SK-N-SH (cell line): ENCODE data around the gene ANGPTL4. TPM values are rescaled to one million over a fixed set of nuclear protein-coding genes. Genes with fewer than 3 reads are reported as not detected.
"Not testable (repeated sequence)": the region's sequence is repeated elsewhere in the genome, so short reads cannot be mapped to it uniquely, and the experiment has no call there.

Source experiments
- CTCF ChIA-PET: fragments of 300-600, 350-600 bp; formaldehyde crosslinking; extraction: SDS; loops from one replicate; lab custom pipeline; 2021; lab: Yijun Ruan, JAX
- POLR2A ChIA-PET: fragments of 350-600 bp; sonication (Branson Sonifier 250); formaldehyde crosslinking; extraction: SDS; loops from one replicate; lab custom pipeline; 2020; ENCODE audit warnings: antibody characterized with exemption, inconsistent platforms; lab: Yijun Ruan, JAX
- DNase-seq: peaks from one replicate; pipeline ENCODE4 v3.0.0; 2012
- H2AFZ ChIP-seq: fragments of 200-600 bp; sonication (generic); 2 replicates; pipeline ENCODE4 v1.8.1; 2016; ENCODE audit warnings: antibody characterized with exemption, mild to moderate bottlenecking, low read depth
- H3F3A ChIP-seq: fragments of 200-600 bp; sonication (generic); replicated peaks from 2 replicates; pipeline ENCODE3; 2016; ENCODE audit warnings: antibody characterized with exemption, mild to moderate bottlenecking; ENCODE audit not compliant: insufficient read depth
- H3K27ac ChIP-seq, 2 experiments: fragments of 200-500 bp in 1 of 2; fragments of 200-600 bp in 1 of 2; sonication (Bioruptor generic) in 1 of 2; sonication (generic), shearing (Covaris generic) in 1 of 2; 2 replicates each; pipeline versions ENCODE4 v1.5.1 to v1.6.1; 2014 to 2016; ENCODE audit warnings: low read depth in 2 of 2, inconsistent platforms in 1 of 2, low read length in 1 of 2, mild to moderate bottlenecking in 1 of 2, mixed read lengths in 1 of 2
- H3K27me3 ChIP-seq: fragments of 200-600 bp; sonication (generic), shearing (Covaris generic); 2 replicates; pipeline ENCODE4 v1.6.1; 2016; ENCODE audit warnings: mixed run types; ENCODE audit not compliant: insufficient read depth
- H3K36me3 ChIP-seq, 2 experiments: fragments of 200-500 bp in 1 of 2; fragments of 200-600 bp in 1 of 2; sonication (Bioruptor generic) in 1 of 2; sonication (generic) in 1 of 2; replicated peaks in 1 of 2; 2 replicates each; pipeline versions ENCODE3 to v1.5.1; 2014 to 2016; ENCODE audit warnings: low read length in 1 of 2, mild to moderate bottlenecking in 1 of 2; ENCODE audit not compliant: insufficient read depth in 2 of 2, control insufficient read depth in 1 of 2
- H3K4me1 ChIP-seq, 2 experiments: fragments of 200-500 bp in 1 of 2; fragments of 200-600 bp in 1 of 2; sonication (Bioruptor generic) in 1 of 2; sonication (generic), shearing (Covaris generic) in 1 of 2; 2 replicates each; pipeline versions ENCODE4 v1.5.1 to v1.6.1; 2014 to 2016; ENCODE audit warnings: low read depth in 1 of 2, low read length in 1 of 2, mixed run types in 1 of 2; ENCODE audit not compliant: insufficient read depth in 2 of 2, control insufficient read depth in 1 of 2
- H3K4me2 ChIP-seq: fragments of 200-600 bp; sonication (generic), shearing (Covaris generic); 2 replicates; pipeline ENCODE4 v1.6.1; 2017; ENCODE audit warnings: mixed run types
- H3K4me3 ChIP-seq, 2 experiments: fragments of 200-500 bp in 1 of 2; fragments of 200-600 bp in 1 of 2; sonication (Bioruptor generic) in 1 of 2; sonication (generic), shearing (Covaris generic) in 1 of 2; 2 replicates each; pipeline versions ENCODE4 v1.5.1 to v1.8.1; 2014 to 2016; ENCODE audit warnings: low read depth in 2 of 2, inconsistent platforms in 1 of 2, low read length in 1 of 2, mild to moderate bottlenecking in 1 of 2, mixed read lengths in 1 of 2, moderate library complexity in 1 of 2
- H3K79me2 ChIP-seq: fragments of 200-600 bp; sonication (generic); 2 replicates; pipeline ENCODE4 v1.8.1; 2017; ENCODE audit warnings: mild to moderate bottlenecking; ENCODE audit not compliant: insufficient read depth
- H3K9ac ChIP-seq: fragments of 200-600 bp; sonication (generic); 2 replicates; pipeline ENCODE4 v1.6.1; 2017; ENCODE audit warnings: mixed run types
- H3K9me2 ChIP-seq: fragments of 200-600 bp; sonication (generic); 2 replicates; pipeline ENCODE4 v1.6.1; 2017; ENCODE audit warnings: mixed run types
- H3K9me3 ChIP-seq: fragments of 200-600 bp; sonication (generic); 2 replicates; pipeline ENCODE4 v1.6.1; 2017; ENCODE audit warnings: mixed run types, mild to moderate bottlenecking, moderate library complexity
- H4K20me1 ChIP-seq: fragments of 200-600 bp; sonication (generic); 2 replicates; pipeline ENCODE4 v1.6.1; 2017; ENCODE audit warnings: mild to moderate bottlenecking, mixed run types; ENCODE audit not compliant: insufficient read depth
- CHD2 ChIP-seq: fragments of 150-350 bp; IDR thresholded peaks from 2 replicates; pipeline ENCODE4 v1.6.1; 2018; ENCODE audit warnings: low read length; ENCODE audit not compliant: partially characterized antibody
- ELF1 ChIP-seq: IDR thresholded peaks from 2 replicates; pipeline ENCODE4 v1.4.0; 2012
- EP300 ChIP-seq, 2 experiments: IDR thresholded peaks; 2 replicates each; pipeline versions ENCODE4 v1.4.0 to v1.6.1; 2012; ENCODE audit warnings: borderline replicate concordance in 1 of 2, low read depth in 1 of 2, low read length in 1 of 2
- EZH2phosphoT487 ChIP-seq: fragments of 200-600 bp; sonication (generic); IDR thresholded peaks from 2 replicates; pipeline ENCODE4 v1.6.1; 2017; ENCODE audit warnings: low read depth, mixed run types, mild to moderate bottlenecking, antibody characterized with exemption, moderate library complexity, borderline replicate concordance
- FOSL2 ChIP-seq: IDR thresholded peaks from 2 replicates; pipeline ENCODE4 v1.4.0; 2012; ENCODE audit warnings: low read depth, mild to moderate bottlenecking, moderate library complexity, borderline replicate concordance
- FOXJ3 ChIP-seq: sonication (generic); formaldehyde crosslinking; IDR thresholded peaks from 2 replicates; pipeline ENCODE4 v1.5.1; 2020; ENCODE audit warnings: mild to moderate bottlenecking, missing genetic modification reagents
- JUND ChIP-seq: IDR thresholded peaks from 2 replicates; pipeline ENCODE4 v1.4.0; 2012
- MXI1 ChIP-seq: IDR thresholded peaks from 2 replicates; pipeline ENCODE4 v1.6.1; 2012; ENCODE audit warnings: mild to moderate bottlenecking, low read depth, low read length, improper control_type of control experiment
- NRF1 ChIP-seq: IDR thresholded peaks from 2 replicates; pipeline ENCODE4 v1.6.1; 2012; ENCODE audit warnings: low read depth, mild to moderate bottlenecking, low read length
- POLR2AphosphoS5 ChIP-seq: IDR thresholded peaks from 2 replicates; pipeline ENCODE4 v1.6.1; 2012; ENCODE audit warnings: low read depth, low read length
- RAD21 ChIP-seq: IDR thresholded peaks from 2 replicates; pipeline ENCODE4 v1.6.1; 2012; ENCODE audit warnings: mild to moderate bottlenecking, low read length
- RFX5 ChIP-seq: IDR thresholded peaks from 2 replicates; pipeline ENCODE4 v1.6.1; 2012; ENCODE audit warnings: mild to moderate bottlenecking, improper control_type of control experiment, low read length
- SIN3A ChIP-seq: IDR thresholded peaks from 2 replicates; pipeline ENCODE4 v1.6.1; 2012; ENCODE audit warnings: low read depth, mild to moderate bottlenecking, low read length, moderate library complexity, borderline replicate concordance
- TAF1 ChIP-seq: IDR thresholded peaks from 2 replicates; pipeline ENCODE4 v1.6.1; 2012; ENCODE audit warnings: low read depth, mild to moderate bottlenecking, low read length, moderate library complexity, borderline replicate concordance
- TEAD4 ChIP-seq: IDR thresholded peaks from 2 replicates; pipeline ENCODE4 v1.4.0; 2012; ENCODE audit warnings: mild to moderate bottlenecking, borderline replicate concordance; ENCODE audit not compliant: insufficient read depth
- WGBS: methylation state at CpG from one replicate; pipeline ENCODE4 v1.1.6; 2017; ENCODE audit warnings: low lambda C conversion rate; 5-methylcytosine and 5-hydroxymethylcytosine counted together
- polyA plus RNA-seq, 3 experiments: library from polyadenylated mRNA; depleted of rRNA; stranded (reverse); fragments of >200 nt; gene quantifications; 2 replicates each; pipeline ENCODE4 v1.2.3, GENCODE V29; 2012
- TF ChIP-seq, protein P1 (sequence below): IDR thresholded peaks from 2 replicates; pipeline ENCODE4 v1.4.0; 2012; ENCODE audit warnings: low read depth, borderline replicate concordance
- TF ChIP-seq, protein P2 (sequence below): fragments of 150-350 bp; IDR thresholded peaks from 2 replicates; pipeline ENCODE4 v1.6.1; 2017; ENCODE audit warnings: antibody characterized with exemption, low read length, low read depth, borderline replicate concordance
- TF ChIP-seq, protein P3 (sequence below): fragments of 150-350 bp; IDR thresholded peaks from 2 replicates; pipeline ENCODE4 v1.6.1; 2016; ENCODE audit warnings: mild to moderate bottlenecking, low read depth, low read length

ANGPTL4 gene
- polyA plus RNA-seq, 1 of the 3 experiments (the other 2 are of a cell fraction), result 62.5 TPM

- TF ChIP-seq TAF1 (no peak), MXI1 (no peak)
These were observed 40.6 kb downstream of the ANGPTL4 start (continued) for GRCh38 chr19:8404391-8405151.

GRCh38 chr19:8410718-8411117 is 46.8 kb downstream of the ANGPTL4 start:
- H3K4me1 ChIP-seq, H2AFZ ChIP-seq, H3K4me2 ChIP-seq, H3K36me3 ChIP-seq, H3K9me3 ChIP-seq, H3K9ac ChIP-seq, POLR2A ChIA-PET, H3K27ac ChIP-seq, H4K20me1 ChIP-seq, H3K9me2 ChIP-seq, H3K27me3 ChIP-seq, H3K4me3 ChIP-seq, H3K79me2 ChIP-seq, DNase-seq: not testable (repeated sequence)
- CTCF ChIA-PET, result interaction anchor here (0.9 to 1.7 kb wide), 4 partner anchors 12 to 96 kb away, joined by 3 to 11 read pairs (median 4); no protein-coding TSS in a partner anchor
- H3F3A ChIP-seq, result peaks cover 17% of the 10 kb centered on the region
- WGBS, result 88% methylated on average over 13 of the region's 13 CpGs

DNA sequence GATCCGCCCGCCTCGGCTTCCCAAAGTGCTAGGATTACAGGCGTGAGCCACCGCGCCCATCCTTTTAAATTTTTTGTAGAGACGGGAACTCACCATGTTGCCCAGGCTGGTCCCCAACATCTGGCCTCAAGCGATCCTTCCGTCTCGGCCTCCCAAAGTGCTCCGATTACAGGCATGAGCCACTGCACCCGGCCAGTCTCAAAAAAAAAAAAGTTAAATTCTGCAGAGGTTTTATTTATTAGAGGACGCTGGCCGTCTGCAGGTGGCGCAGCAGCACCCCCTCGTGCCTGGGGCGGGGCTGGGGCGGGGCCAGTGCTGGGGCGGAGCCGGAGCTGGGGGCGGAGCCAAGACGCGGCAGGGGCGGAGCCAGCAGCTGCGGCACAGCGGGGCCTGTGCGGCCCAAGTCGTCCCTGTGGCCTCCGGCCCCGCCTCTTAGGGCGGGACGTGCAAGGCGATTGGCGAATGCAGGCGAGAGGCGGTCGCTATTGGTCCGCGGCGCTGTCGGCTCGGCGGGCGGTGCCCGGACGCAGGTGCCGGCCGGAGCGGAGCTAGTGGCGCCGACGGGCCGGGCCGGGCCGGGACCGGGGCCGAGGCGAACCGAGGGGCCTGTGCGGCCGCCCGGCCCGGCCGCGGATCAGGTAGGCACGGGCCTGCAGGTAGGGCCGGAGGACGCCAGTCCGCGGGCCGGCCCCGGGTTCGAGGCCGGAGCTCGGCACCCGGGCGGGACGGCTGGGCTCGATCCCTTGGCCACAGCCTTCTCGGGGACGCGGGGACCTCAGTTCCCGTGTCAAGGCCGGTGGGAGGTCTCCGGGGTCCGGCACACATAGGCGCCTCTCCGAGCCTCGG is 49.1 kb downstream of the ANGPTL4 start, which contains the start of gene MARCHF2:
TSS of gene MARCHF2 (plus strand) at position 523 of the 846 bp plus-strand sequence. CDS start 8,536 bp downstream, outside the sequence.
- Histone ChIP-seq H2AFZ (peak within 1 kb of the TSS; percentile 74), H3K9ac (peak within 1 kb of the TSS; percentile 65; the same call in 1 of the 2 replicates)
- 8% methylated on average over 11 of the region's 89 CpGs for WGBS
- TF ChIP-seq, protein P1, sequence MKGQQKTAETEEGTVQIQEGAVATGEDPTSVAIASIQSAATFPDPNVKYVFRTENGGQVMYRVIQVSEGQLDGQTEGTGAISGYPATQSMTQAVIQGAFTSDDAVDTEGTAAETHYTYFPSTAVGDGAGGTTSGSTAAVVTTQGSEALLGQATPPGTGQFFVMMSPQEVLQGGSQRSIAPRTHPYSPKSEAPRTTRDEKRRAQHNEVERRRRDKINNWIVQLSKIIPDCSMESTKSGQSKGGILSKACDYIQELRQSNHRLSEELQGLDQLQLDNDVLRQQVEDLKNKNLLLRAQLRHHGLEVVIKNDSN, result no peak
- TF ChIP-seq NRF1, result no peak; the same call in 1 of the 2 replicates
- TF ChIP-seq SIN3A, result no peak
- no peak for TF ChIP-seq MXI1
- TF ChIP-seq TEAD4, result no peak
- TF ChIP-seq EP300 (IDR thresholded peaks at IDR 0.05; ENCODE audit: borderline replicate concordance in 1 of 2, low read depth in 1 of 2, low read length in 1 of 2), result no peak
- TF ChIP-seq ELF1, result no peak
- TF ChIP-seq JUND, result no peak
- TF ChIP-seq POLR2AphosphoS5, result no peak
- TF ChIP-seq, protein P2, sequence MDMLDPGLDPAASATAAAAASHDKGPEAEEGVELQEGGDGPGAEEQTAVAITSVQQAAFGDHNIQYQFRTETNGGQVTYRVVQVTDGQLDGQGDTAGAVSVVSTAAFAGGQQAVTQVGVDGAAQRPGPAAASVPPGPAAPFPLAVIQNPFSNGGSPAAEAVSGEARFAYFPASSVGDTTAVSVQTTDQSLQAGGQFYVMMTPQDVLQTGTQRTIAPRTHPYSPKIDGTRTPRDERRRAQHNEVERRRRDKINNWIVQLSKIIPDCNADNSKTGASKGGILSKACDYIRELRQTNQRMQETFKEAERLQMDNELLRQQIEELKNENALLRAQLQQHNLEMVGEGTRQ, result no peak
- 0 out of 2 replicates have a peak, but pooled peaks have one; percentile 16 for TF ChIP-seq FOXJ3 (CRISPR knock-in tag)
- peak; percentile 50 for TF ChIP-seq RAD21
- no peak for TF ChIP-seq FOSL2
- peak; percentile 85 for TF ChIP-seq CHD2
- TF ChIP-seq RFX5, result no peak; the same call in 1 of the 2 replicates
- TF ChIP-seq EZH2phosphoT487, result no peak
- TF ChIP-seq, protein P3, sequence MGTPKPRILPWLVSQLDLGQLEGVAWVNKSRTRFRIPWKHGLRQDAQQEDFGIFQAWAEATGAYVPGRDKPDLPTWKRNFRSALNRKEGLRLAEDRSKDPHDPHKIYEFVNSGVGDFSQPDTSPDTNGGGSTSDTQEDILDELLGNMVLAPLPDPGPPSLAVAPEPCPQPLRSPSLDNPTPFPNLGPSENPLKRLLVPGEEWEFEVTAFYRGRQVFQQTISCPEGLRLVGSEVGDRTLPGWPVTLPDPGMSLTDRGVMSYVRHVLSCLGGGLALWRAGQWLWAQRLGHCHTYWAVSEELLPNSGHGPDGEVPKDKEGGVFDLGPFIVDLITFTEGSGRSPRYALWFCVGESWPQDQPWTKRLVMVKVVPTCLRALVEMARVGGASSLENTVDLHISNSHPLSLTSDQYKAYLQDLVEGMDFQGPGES, result no peak; the same call in 1 of the 2 replicates
- TF ChIP-seq TAF1, result no peak

More for the DNA sequence above, 49.1 kb downstream of the ANGPTL4 start, which contains the start of gene MARCHF2:
- POLR2A ChIA-PET, result interaction anchor here (1.0 to 1.5 kb wide), 4 partner anchors 22 to 112 kb away, joined by 3 to 5 read pairs (median 4); no protein-coding TSS in a partner anchor
- H3K4me1 ChIP-seq, result peaks cover 3 to 4% of the 10 kb centered on the region in 2 experiments; a peak in 2 of 4 replicates
- peak within 1 kb of the TSS; percentile 63 to 77 for H3K4me3 ChIP-seq
- peak; percentile 99 for DNase-seq
- H4K20me1 ChIP-seq, result no peaks in the 10 kb centered on the region
- CTCF ChIA-PET, result interaction anchor here (0.6 to 4.5 kb wide), 11 partner anchors 8 to 140 kb away, joined by 3 to 33 read pairs (median 4); partner anchors contain the start of gene ZNF414
- no peaks in the 10 kb centered on the region for H3K79me2 ChIP-seq
- no peaks in the 10 kb centered on the region for H3K9me3 ChIP-seq
- no peaks in the 10 kb centered on the region for H3K9me2 ChIP-seq
- peaks cover 15% of the 10 kb centered on the region for H3F3A ChIP-seq
- H3K36me3 ChIP-seq, result no peaks in the 10 kb centered on the region
- H3K4me2 ChIP-seq, result peak within 1 kb of the TSS; percentile 84
- H3K27me3 ChIP-seq, result no peaks in the 10 kb centered on the region
- 0 out of 4 replicates have a peak within 1 kb of the TSS, but pooled peaks of 1 of the 2 experiments have one; percentile 26 for H3K27ac ChIP-seq
